ENCODE data around the gene LCT. TPM values are rescaled to one million over a fixed set of nuclear protein-coding genes. Genes with fewer than 3 reads are reported as not detected.

The LCT gene
- total RNA-seq, 1 donor, result 0.27 TPM

- peak in 2 of 3 donors; percentile 29 to 34 for DNase-seq (ENCODE audit: low read depth in 2 of 3, low spot score in 2 of 3)
These were observed 92.1 kb downstream of the LCT start for GRCh38 chr2:135744760-135745314.

GRCh38 chr2:135743860-135744259, 93.1 kb downstream of the LCT start:
- no peak for DNase-seq (ENCODE audit: low read depth in 2 of 3, low spot score in 2 of 3)

- peak; percentile 31 to 70 (median 58) for DNase-seq (ENCODE audit: low read depth in 2 of 3, low spot score in 2 of 3)
These were observed 94.6 kb downstream of the LCT start for GRCh38 chr2:135742325-135742757.

GRCh38 chr2:135741395-135742324, 95.3 kb downstream of the LCT start, which contains the start of gene UBXN4:
Gene UBXN4 (plus strand): TSS chr2:135741855. CDS start chr2:135741930, 75 bp downstream.
- DNase-seq (ENCODE audit: low read depth in 2 of 3, low spot score in 2 of 3), result peak; percentile 86 to 99 (median 99)

GRCh38 chr2:135741043-135741394, 96.0 kb downstream of the LCT start:
- no peak for DNase-seq (ENCODE audit: low read depth in 2 of 3, low spot score in 2 of 3)

- no peak for DNase-seq (ENCODE audit: low read depth in 2 of 3, low spot score in 2 of 3)
These were observed 96.8 kb downstream of the LCT start for GRCh38 chr2:135740206-135740605.

Small RNA genes within 50 kb of the gene (small RNA-seq; reads per million reads assigned to genes)
- gene RF00019, result not detected

Other genes starting within 250 kb of the LCT start
- gene UBXN4, start 95.3 kb downstream of the LCT start, total RNA-seq, result 35.8 TPM
- 24.0 TPM for gene MCM6, start 39.3 kb upstream of the LCT start, total RNA-seq
- gene DARS1, start 148.4 kb upstream of the LCT start, total RNA-seq, result 57.6 TPM